A549 (cell line): ENCODE data around the gene SIK3.

Experiments used
- CEBPB ChIP-seq, 2 experiments: fragments of >200 bp in 1 of 2; sonication (Bioruptor Twin) in 1 of 2; formaldehyde crosslinking in 1 of 2; IDR thresholded peaks; 2 replicates each; pipeline ENCODE4 v1.6.1; 2012 to 2016
- EP300 ChIP-seq, 2 experiments: fragments of >200 bp; sonication (Bioruptor Twin); formaldehyde crosslinking; IDR thresholded peaks; 2 replicates in 1 of 2; 3 replicates in 1 of 2; pipeline ENCODE4 v1.6.1; 2016 to 2017
- JUN ChIP-seq, 2 experiments: fragments of >200 bp; sonication (Bioruptor Twin); formaldehyde crosslinking; IDR thresholded peaks; 2 replicates in 1 of 2; 3 replicates in 1 of 2; pipeline ENCODE4 v1.6.1; 2016 to 2017
- MAFK ChIP-seq: fragments of 450-650 bp; IDR thresholded peaks from 2 replicates; pipeline ENCODE4 v1.6.1; 2014; ENCODE audit not compliant: partially characterized antibody
- MYC ChIP-seq: IDR thresholded peaks from 2 replicates; pipeline ENCODE4 v1.6.1; 2012; ENCODE audit warnings: mild to moderate bottlenecking, inconsistent platforms, low read length, improper control_type of control experiment, borderline replicate concordance
- NFE2L2 ChIP-seq: fragments of 150-350 bp; conservative IDR thresholded peaks from 2 replicates; pipeline ENCODE4 v1.6.1; 2014; ENCODE audit warnings: low read length
- POLR2A ChIP-seq: IDR thresholded peaks from 2 replicates; pipeline ENCODE4 v1.6.1; 2012; ENCODE audit warnings: mild to moderate bottlenecking, low read length
- POLR2AphosphoS2 ChIP-seq: conservative IDR thresholded peaks from 2 replicates; pipeline ENCODE4 v1.6.1; 2012; ENCODE audit warnings: low read length, improper control_type of control experiment, inconsistent platforms
- TF ChIP-seq, protein P1 (sequence below): fragments of >200 bp; sonication (Bioruptor Twin); formaldehyde crosslinking; IDR thresholded peaks from 3 replicates; pipeline ENCODE4 v1.5.1; 2016
- TF ChIP-seq, protein P2 (sequence below): IDR thresholded peaks from 2 replicates; pipeline ENCODE4 v1.6.1; 2012
- TF ChIP-seq, protein P3 (sequence below): fragments of 200-600 bp; sonication (generic); IDR thresholded peaks from 2 replicates; pipeline ENCODE4 v1.6.1; 2016; ENCODE audit warnings: antibody characterized with exemption, mild to moderate bottlenecking, moderate library complexity
- TF ChIP-seq, protein P4 (sequence below): fragments of 150-350 bp; IDR thresholded peaks from 2 replicates; pipeline ENCODE4 v1.6.1; 2014; ENCODE audit warnings: low read depth, mild to moderate bottlenecking, low read length

DNA sequence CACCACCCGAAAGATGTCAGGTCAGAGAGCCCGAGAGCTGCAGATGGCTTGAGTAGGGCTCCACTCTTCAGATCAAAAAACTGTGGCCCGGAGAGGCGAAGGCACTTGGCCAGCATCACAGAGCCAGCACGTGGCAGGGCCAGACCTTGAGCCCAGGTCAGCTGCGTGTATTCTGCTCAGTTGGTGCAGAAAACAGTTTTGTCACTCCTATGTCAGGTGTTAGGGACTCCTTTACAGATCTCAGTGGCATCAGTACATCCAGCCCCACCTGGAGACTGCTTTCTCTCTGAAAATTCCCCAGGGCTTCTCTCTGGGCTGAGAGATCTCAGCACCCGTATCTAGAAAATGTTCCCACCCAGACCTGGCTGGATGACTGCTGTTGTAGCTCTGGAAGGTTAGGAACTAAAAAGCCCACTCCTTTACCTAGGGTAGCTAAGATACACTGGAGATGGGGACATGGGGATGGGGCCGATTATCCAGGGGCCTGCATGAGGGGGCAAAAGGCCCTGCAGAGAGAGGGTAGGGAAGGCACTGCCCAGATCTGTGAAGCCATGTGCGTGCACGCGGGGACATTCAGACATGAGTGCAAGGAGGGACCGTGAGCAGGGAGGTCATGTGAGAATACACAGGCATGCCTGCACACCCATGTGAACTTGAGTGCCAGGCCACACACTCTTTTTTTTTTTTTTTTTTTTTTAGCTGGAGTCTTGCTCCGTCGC, 264.3 kb downstream of the SIK3 start:
- TF ChIP-seq POLR2A = no peak
- TF ChIP-seq POLR2AphosphoS2 = no peak
- TF ChIP-seq, protein P1, sequence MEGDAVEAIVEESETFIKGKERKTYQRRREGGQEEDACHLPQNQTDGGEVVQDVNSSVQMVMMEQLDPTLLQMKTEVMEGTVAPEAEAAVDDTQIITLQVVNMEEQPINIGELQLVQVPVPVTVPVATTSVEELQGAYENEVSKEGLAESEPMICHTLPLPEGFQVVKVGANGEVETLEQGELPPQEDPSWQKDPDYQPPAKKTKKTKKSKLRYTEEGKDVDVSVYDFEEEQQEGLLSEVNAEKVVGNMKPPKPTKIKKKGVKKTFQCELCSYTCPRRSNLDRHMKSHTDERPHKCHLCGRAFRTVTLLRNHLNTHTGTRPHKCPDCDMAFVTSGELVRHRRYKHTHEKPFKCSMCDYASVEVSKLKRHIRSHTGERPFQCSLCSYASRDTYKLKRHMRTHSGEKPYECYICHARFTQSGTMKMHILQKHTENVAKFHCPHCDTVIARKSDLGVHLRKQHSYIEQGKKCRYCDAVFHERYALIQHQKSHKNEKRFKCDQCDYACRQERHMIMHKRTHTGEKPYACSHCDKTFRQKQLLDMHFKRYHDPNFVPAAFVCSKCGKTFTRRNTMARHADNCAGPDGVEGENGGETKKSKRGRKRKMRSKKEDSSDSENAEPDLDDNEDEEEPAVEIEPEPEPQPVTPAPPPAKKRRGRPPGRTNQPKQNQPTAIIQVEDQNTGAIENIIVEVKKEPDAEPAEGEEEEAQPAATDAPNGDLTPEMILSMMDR = no peak
- TF ChIP-seq CEBPB (IDR thresholded peaks at IDR 0.05) = no peak
- no peak for TF ChIP-seq EP300 (IDR thresholded peaks at IDR 0.05)
- no peak for TF ChIP-seq NFE2L2
- TF ChIP-seq, protein P2, sequence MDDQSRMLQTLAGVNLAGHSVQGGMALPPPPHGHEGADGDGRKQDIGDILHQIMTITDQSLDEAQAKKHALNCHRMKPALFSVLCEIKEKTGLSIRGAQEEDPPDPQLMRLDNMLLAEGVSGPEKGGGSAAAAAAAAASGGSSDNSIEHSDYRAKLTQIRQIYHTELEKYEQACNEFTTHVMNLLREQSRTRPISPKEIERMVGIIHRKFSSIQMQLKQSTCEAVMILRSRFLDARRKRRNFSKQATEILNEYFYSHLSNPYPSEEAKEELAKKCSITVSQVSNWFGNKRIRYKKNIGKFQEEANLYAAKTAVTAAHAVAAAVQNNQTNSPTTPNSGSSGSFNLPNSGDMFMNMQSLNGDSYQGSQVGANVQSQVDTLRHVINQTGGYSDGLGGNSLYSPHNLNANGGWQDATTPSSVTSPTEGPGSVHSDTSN = no peak
- TF ChIP-seq, protein P3, sequence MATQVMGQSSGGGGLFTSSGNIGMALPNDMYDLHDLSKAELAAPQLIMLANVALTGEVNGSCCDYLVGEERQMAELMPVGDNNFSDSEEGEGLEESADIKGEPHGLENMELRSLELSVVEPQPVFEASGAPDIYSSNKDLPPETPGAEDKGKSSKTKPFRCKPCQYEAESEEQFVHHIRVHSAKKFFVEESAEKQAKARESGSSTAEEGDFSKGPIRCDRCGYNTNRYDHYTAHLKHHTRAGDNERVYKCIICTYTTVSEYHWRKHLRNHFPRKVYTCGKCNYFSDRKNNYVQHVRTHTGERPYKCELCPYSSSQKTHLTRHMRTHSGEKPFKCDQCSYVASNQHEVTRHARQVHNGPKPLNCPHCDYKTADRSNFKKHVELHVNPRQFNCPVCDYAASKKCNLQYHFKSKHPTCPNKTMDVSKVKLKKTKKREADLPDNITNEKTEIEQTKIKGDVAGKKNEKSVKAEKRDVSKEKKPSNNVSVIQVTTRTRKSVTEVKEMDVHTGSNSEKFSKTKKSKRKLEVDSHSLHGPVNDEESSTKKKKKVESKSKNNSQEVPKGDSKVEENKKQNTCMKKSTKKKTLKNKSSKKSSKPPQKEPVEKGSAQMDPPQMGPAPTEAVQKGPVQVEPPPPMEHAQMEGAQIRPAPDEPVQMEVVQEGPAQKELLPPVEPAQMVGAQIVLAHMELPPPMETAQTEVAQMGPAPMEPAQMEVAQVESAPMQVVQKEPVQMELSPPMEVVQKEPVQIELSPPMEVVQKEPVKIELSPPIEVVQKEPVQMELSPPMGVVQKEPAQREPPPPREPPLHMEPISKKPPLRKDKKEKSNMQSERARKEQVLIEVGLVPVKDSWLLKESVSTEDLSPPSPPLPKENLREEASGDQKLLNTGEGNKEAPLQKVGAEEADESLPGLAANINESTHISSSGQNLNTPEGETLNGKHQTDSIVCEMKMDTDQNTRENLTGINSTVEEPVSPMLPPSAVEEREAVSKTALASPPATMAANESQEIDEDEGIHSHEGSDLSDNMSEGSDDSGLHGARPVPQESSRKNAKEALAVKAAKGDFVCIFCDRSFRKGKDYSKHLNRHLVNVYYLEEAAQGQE = no peak
- no peak for TF ChIP-seq MYC
- no peak for TF ChIP-seq JUN (IDR thresholded peaks at IDR 0.05)
- TF ChIP-seq, protein P4, sequence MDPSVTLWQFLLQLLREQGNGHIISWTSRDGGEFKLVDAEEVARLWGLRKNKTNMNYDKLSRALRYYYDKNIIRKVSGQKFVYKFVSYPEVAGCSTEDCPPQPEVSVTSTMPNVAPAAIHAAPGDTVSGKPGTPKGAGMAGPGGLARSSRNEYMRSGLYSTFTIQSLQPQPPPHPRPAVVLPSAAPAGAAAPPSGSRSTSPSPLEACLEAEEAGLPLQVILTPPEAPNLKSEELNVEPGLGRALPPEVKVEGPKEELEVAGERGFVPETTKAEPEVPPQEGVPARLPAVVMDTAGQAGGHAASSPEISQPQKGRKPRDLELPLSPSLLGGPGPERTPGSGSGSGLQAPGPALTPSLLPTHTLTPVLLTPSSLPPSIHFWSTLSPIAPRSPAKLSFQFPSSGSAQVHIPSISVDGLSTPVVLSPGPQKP = no peak
- no peak for TF ChIP-seq MAFK
